Endodermal cell (in vitro differentiated cells): Measurements from ENCODE around the gene IRS1. TPM values are rescaled to one million over a fixed set of nuclear protein-coding genes. Genes with fewer than 3 reads are reported as not detected.
"Not testable (repeated sequence)": the region's sequence is repeated elsewhere in the genome, so short reads cannot be mapped to it uniquely, and the experiment has no call there.

Experiments
- DNase-seq: peaks from one replicate; pipeline ENCODE4 v3.0.0-alpha.2; 2017
- H3K27ac ChIP-seq: 2 replicates; pipeline ENCODE4 v1.5.1; 2013; ENCODE audit warnings: mild to moderate bottlenecking, low read depth, low read length, moderate library complexity
- H3K27me3 ChIP-seq: 2 replicates; pipeline ENCODE4 v1.6.1; 2013; ENCODE audit warnings: mild to moderate bottlenecking, low read length, moderate library complexity; ENCODE audit not compliant: insufficient read depth, control insufficient read depth, poor library complexity, severe bottlenecking
- H3K36me3 ChIP-seq: 2 replicates; pipeline ENCODE4 v1.7.0; 2013; ENCODE audit warnings: mild to moderate bottlenecking, low read length, moderate library complexity; ENCODE audit not compliant: control insufficient read depth, insufficient read depth
- H3K4me1 ChIP-seq: one replicate; pipeline ENCODE4 v1.7.0; 2013; ENCODE audit warnings: low read length; ENCODE audit not compliant: control insufficient read depth, insufficient read depth
- H3K4me3 ChIP-seq: 2 replicates; pipeline ENCODE4 v1.5.1; 2013; ENCODE audit warnings: mild to moderate bottlenecking, low read length, moderate library complexity
- H3K9ac ChIP-seq: 2 replicates; pipeline ENCODE4 v1.6.1; 2013; ENCODE audit warnings: mild to moderate bottlenecking, low read length, moderate library complexity; ENCODE audit not compliant: poor library complexity, severe bottlenecking; ENCODE audit errors: extremely low read depth
- H3K9me3 ChIP-seq: 2 replicates; pipeline ENCODE4 v1.6.1; 2013; ENCODE audit warnings: mild to moderate bottlenecking, low read length, moderate library complexity; ENCODE audit not compliant: control insufficient read depth
- H3K27ac Mint-ChIP-seq: 2 replicates; pipeline ENCODE4 v1.8.0; 2020; ENCODE audit warnings: mixed read lengths
- H3K27me3 Mint-ChIP-seq: 2 replicates; pipeline ENCODE4 v1.8.0; 2021; ENCODE audit warnings: mild to moderate bottlenecking, mixed read lengths; ENCODE audit not compliant: insufficient read depth
- H3K36me3 Mint-ChIP-seq: 2 replicates; pipeline ENCODE4 v1.8.0; 2020; ENCODE audit warnings: low read depth, mixed read lengths
- H3K4me1 Mint-ChIP-seq: 2 replicates; pipeline ENCODE4 v1.8.0; 2020; ENCODE audit warnings: mixed read lengths
- H3K4me3 Mint-ChIP-seq: 2 replicates; pipeline ENCODE4 v1.8.0; 2020; ENCODE audit warnings: mild to moderate bottlenecking, moderate library complexity, mixed read lengths
- H3K9me3 Mint-ChIP-seq: 2 replicates; pipeline ENCODE4 v1.8.0; 2020; ENCODE audit warnings: mild to moderate bottlenecking, mixed read lengths
- WGBS, 2 experiments: methylation state at CpG; one replicate each; pipeline versions ENCODE4 v1.1.5 to v1.1.7; 2013; ENCODE audit warnings: missing lambda C conversion rate in 2 of 2, mixed read lengths in 1 of 2; ENCODE audit not compliant: insufficient coverage in 1 of 2, insufficient read length in 1 of 2; 5-methylcytosine and 5-hydroxymethylcytosine counted together
- total RNA-seq, 2 donors: library from RNA; stranded (reverse); fragmentation: NEBNext Ultra II Directional in 1 of 2; extraction: Animal tissue kit (Norgen Biotek cat#: 25700) in 1 of 2; gene quantifications; 2 replicates in 1 of 2; 3 replicates in 1 of 2; pipeline ENCODE4 v1.2.1, GENCODE V29; 2021
- TF ChIP-seq, protein P1 (sequence below): fragments of 200-600 bp; sonication (generic); conservative IDR thresholded peaks from 2 replicates; pipeline ENCODE4 v1.5.0; 2021; ENCODE audit warnings: antibody characterized with exemption, mild to moderate bottlenecking

Gene IRS1
- total RNA-seq, 2 donors from 2014 or later: 16.2 to 16.6 TPM

- Mint-ChIP-seq H3K4me3 (peak within 1 kb of the TSS; percentile 77), H3K4me1 (peaks cover 11% of the 10 kb centered on the region), H3K9me3 (no peaks in the 10 kb centered on the region), H3K27me3 (peaks cover 5% of the 10 kb centered on the region), H3K27ac (peak within 1 kb of the TSS; percentile 96), H3K36me3 (peaks cover 7% of the 10 kb centered on the region)
- Histone ChIP-seq H3K4me1 (no peaks in the 10 kb centered on the region), H3K4me3 (peak within 1 kb of the TSS; percentile 90), H3K36me3 (no peaks in the 10 kb centered on the region), H3K9ac (peak within 1 kb of the TSS; percentile 71), H3K27me3 (no peaks in the 10 kb centered on the region), H3K27ac (peak within 1 kb of the TSS; percentile 77), H3K9me3 (no peaks in the 10 kb centered on the region)
- DNase-seq: peak; percentile 94
- TF ChIP-seq, protein P1, sequence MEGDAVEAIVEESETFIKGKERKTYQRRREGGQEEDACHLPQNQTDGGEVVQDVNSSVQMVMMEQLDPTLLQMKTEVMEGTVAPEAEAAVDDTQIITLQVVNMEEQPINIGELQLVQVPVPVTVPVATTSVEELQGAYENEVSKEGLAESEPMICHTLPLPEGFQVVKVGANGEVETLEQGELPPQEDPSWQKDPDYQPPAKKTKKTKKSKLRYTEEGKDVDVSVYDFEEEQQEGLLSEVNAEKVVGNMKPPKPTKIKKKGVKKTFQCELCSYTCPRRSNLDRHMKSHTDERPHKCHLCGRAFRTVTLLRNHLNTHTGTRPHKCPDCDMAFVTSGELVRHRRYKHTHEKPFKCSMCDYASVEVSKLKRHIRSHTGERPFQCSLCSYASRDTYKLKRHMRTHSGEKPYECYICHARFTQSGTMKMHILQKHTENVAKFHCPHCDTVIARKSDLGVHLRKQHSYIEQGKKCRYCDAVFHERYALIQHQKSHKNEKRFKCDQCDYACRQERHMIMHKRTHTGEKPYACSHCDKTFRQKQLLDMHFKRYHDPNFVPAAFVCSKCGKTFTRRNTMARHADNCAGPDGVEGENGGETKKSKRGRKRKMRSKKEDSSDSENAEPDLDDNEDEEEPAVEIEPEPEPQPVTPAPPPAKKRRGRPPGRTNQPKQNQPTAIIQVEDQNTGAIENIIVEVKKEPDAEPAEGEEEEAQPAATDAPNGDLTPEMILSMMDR: no peak
- 1 to 9% methylated on average over 15 to 75 of the region's 75 CpGs for WGBS, 2 experiments
These were observed 36.4 kb upstream of the IRS1 start, which contains the start of gene RHBDD1 for GRCh38 chr2:226835796-226836547. RHBDD1 (plus strand) TSS chr2:226836054; CDS start chr2:226864694, 28,640 bp downstream.

- Histone ChIP-seq H3K36me3 (no peaks in the 10 kb centered on the region), H3K27me3 (no peaks in the 10 kb centered on the region), H3K4me3 (peak overlapping the region; percentile 90), H3K4me1 (no peaks in the 10 kb centered on the region), H3K27ac (no peak overlapping the region), H3K9me3 (no peaks in the 10 kb centered on the region), H3K9ac (peak overlapping the region; percentile 71)
- 24 to 43% methylated on average over 14 to 26 of the region's 26 CpGs for WGBS, 2 experiments
- Mint-ChIP-seq H3K4me1 (peaks cover 11% of the 10 kb centered on the region), H3K9me3 (no peaks in the 10 kb centered on the region), H3K27ac (peak overlapping the region; percentile 96), H3K27me3 (peaks cover 5% of the 10 kb centered on the region), H3K4me3 (peak overlapping the region; percentile 77), H3K36me3 (peaks cover 5% of the 10 kb centered on the region)
- TF ChIP-seq, protein P1: no peak
- peak; percentile 86 for DNase-seq
These were observed 35.8 kb upstream of the IRS1 start for GRCh38 chr2:226835420-226835795.

GRCh38 chr2:226834880-226835279, 35.3 kb upstream of the IRS1 start:
- not testable (repeated sequence) for H3K27ac ChIP-seq, H3K4me1 ChIP-seq, DNase-seq, H3K27ac Mint-ChIP-seq, H3K9me3 Mint-ChIP-seq, H3K36me3 Mint-ChIP-seq, H3K36me3 ChIP-seq, H3K27me3 Mint-ChIP-seq, H3K9ac ChIP-seq, H3K9me3 ChIP-seq, H3K4me1 Mint-ChIP-seq, H3K27me3 ChIP-seq
- H3K4me3 ChIP-seq: peak overlapping the region; percentile 90
- peak overlapping the region; percentile 77 for H3K4me3 Mint-ChIP-seq
- WGBS, 2 experiments: 97 to 98% methylated on average over 11 to 18 of the region's 18 CpGs
